DOHH2 (cell line): ENCODE data around the gene FSHR.

Source experiments
- CTCF ChIP-seq: fragments of 200-600 bp; sonication (generic); IDR thresholded peaks from one replicate; pipeline ENCODE4 v1.5.1; 2014; ENCODE audit warnings: antibody characterized with exemption, mild to moderate bottlenecking, low read depth, low read length; ENCODE audit not compliant: poor library complexity, severe bottlenecking
- EZH2phosphoT487 ChIP-seq: fragments of 200-600 bp; sonication (generic); IDR thresholded peaks from 2 replicates; pipeline ENCODE4 v1.6.1; 2017; ENCODE audit warnings: borderline replicate concordance, mild to moderate bottlenecking, antibody characterized with exemption, low read length, moderate library complexity, mixed read lengths

GRCh38 chr2:49032936-49033335 is 121.4 kb downstream of the FSHR start:
- TF ChIP-seq CTCF = no peak
- TF ChIP-seq EZH2phosphoT487 = no peak
